SKM-1 treated with dmso at 0.1 percent for 144 hours (cell line): ENCODE data around the gene EMP2.
"Not testable (repeated sequence)": the region's sequence is repeated elsewhere in the genome, so short reads cannot be mapped to it uniquely, and the experiment has no call there.

Experiments used
- DNase-seq: peaks from one replicate; lab custom pipeline; 2025; ENCODE audit not compliant: unreplicated experiment; lab: John Stamatoyannopoulos, UW

Gene EMP2

DNA sequence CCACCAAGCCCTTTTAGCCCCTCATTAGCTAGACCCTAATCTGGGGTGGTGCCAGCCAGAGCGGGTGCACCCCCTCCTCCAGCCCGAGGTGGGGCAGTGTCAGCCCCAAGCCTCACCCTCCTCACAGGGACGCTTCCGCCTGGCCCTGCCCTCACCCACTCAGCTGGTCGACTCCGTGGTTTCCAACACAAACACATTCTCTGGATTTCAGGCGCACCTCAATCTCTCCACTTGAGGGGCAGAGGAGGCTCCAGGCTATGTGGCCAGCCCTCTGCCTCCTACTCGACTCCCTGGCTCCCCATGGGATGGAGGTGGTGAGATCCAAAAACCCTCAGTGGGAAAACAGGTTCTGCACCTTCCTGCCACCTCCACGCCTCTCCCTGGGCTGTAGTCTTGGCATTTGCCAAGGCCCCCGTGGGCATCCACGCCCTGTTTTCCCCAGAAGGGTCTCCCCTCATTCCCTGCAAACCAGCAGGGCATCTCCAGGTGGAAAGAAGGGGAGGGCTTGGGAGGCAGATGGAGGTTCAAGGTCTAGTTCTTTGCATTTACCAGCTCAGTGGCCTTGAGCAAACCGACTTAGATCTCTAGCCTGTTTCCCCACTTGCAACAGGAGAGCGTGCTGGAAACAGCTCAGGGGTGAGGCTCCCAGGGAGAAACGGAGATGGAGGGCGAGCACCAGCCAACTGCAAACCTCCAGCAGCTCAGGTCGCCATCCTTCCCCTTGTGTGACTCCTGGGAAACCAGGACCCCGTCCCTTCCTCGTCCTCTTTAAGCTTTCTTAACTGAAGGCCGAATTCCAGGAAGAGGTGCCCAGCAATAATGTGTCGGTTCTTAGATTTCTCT lies 1.7 kb downstream of the EMP2 start:
- DNase-seq, result no peak

DNA sequence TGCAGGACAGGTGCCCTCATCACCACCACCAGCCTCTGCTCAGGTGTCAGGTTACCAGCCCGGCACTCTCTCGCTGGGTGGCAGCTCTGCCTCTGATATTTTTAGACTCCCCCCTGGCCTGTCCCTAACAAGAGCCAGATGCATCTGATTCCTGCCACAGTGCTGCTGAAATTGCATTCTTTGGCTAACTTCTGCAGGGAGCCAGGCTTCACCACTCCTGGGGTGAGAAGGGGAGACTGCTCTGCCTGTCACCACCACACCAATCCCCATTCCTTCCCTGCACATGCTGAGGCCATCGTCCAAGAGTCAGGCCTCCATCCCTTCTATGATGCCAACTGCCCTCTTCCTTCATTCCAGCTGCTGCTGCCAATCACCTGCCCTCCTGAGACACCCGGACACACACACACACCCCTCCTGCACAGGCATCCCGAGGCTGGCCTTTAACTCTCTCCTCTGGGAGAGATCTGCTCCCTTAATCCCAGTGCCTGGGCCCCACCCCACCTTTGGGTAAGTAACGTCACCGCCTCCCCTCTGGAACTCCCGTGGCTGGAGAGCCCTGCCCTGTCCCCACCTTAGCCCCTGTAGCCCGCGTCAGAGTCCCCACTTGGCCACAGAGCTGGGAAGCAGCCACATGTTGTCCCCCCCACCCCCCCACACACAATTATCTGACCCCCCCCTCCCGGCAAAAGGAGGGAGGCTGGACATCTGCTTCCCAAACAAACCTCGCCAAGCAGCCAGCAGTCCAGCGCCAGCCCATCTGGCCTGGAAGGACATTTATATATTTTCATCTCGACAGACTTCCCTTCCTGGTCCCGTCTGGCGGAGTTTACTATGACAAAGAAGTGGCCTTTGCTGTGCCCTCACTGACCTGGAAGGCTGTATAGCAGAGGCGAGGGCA lies 2.8 kb downstream of the EMP2 start:
- DNase-seq, result no peak

DNA sequence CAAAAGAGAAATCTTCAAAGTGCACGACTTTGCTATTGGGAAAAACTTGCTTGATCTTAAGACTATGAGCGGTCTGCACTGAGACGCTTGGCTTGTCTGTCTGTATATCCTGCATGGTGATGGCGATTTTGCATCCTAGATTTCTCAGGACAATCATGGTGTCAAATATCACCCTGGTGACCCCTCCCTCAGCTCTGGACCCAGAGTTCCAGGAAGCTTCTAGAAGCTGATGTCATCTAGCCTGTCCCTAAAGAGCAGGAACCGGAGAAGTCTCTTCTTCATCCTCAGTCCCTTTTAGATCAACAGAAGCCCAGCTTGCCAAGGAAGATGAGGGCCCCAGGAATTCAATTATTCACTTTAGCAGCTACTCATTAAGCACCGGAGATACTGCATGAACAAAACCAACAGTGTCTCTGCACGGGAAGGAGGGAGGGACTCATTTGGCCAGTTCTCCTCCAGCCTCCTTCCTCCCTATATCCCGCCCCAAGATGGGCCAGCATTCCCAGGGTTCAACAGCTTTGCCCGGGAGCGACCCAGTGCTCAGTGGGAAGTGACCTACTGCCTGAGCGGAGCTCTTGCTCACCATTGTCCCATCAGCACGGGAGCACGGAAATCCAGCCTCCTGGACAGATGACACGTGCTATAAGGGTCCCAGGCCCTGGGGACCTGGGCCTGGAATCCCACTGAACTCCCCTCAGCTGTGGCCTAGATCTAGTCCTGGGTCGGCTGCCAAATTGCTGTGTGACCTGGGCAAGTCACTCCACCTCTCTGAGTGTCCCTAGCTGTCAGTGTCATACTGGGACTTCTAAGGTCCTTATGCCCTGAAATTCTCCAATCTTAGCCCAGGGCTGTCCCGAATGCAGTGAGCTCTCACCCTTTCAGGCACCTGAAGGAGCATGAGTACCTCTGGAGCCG lies 3.8 kb downstream of the EMP2 start:
- no peak for DNase-seq

DNA sequence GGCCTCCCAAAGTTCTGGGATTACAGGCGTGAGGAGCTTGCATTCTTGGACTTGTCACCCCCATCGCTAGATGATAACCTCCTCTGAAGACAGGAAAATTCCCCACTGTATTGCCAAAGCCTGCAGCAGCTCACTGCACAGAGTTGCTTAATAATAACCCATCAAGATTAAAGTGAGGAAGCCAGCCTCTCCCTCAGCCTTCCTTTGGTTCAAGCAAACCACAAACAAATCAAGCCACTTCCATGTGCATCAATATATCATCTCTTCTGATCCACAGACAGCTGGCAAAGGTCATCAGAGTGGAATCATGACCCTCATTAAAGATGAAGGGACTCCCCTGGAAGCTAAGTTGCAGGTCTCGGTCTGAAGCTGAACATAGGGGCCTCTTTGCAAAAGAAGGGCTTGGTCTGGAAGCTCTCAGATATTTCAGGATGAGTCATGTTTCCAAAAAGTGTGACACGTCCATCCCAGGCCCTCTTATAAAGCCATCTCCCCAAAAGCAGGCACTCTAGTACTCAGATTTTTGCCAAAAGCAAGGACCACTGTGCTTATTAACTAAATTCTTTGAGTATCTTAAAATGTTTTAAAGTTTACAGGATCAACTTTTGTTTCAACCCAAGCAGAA lies 4.8 kb downstream of the EMP2 start:
- DNase-seq, result peak; percentile 30

DNA sequence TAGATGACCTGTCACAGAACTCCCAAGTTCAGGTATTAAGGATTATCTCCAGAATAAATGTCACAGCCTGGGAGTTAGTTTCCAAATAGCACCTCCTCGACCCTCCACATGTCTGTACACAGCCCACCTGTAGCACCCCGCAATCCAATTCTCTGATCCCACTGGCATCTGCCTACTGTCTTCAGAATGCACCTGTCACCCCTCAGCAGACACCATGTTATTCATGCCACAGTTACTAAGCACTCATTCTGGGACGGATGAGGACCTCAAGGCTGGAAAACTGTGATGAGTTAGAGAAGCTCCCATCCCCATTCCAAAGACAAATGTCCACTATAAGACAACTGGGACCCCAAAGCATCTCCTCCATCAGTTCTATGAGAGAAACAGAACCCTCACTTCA lies 7.8 kb downstream of the EMP2 start:
- no peak for DNase-seq

DNA sequence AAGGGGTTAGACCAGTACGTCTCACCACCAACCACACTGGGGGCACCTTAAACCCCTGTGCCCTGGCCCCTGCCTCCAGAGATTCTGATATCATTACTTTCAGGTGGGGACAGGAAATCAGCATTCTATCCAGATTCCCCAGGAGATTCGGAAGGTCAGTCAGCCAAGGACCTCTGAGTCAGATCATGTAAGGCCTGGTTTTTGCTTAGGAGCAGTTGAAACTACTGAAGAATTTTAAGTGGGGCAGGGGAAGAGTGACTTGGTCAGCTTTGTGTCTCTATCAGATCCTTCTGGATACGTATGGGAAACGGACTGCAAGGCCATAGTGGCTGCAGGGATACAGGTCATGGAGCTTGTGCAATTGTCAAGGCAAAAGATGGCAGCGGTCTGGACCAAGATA lies 9.0 kb downstream of the EMP2 start:
- no peak for DNase-seq

DNA sequence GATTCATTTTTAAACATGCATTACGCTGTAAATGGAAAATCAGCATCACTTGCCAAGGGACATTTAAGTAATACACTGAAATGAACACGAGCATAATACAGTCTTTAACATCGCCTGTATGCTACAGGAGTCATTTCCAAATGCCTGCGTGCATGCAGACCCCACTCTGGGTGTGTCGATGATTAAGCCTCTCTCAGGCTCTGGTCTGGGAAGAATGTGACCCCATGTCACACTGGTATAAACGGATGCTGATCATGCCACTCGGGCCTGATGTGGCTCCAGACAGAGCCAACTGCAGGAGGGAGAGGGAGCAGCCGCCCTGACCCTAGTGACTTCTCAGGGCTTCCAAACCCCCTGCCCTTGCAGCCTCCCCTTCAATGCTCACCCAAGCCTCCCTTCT lies 10.8 kb downstream of the EMP2 start:
- no peak for DNase-seq

DNA sequence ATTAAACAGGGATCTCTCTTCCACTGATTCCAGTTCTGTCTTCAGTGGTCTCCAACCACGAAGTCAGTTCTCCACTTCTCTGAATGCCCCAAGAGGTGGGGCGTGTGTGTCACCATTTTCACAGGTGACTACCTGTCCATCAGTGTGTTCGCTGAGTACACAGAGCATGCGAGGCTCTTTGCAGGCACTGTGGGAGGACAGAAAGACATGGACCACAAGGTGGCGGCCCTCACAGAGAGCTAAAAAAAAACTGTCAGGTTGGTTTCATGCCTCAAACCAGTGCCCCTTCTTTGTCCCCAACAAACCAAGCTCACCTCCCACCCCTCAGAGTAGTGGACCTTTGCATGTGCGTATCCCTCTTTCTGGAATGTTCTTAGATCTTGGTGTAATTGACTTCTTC lies 13.8 kb downstream of the EMP2 start:
- DNase-seq, result no peak

DNA sequence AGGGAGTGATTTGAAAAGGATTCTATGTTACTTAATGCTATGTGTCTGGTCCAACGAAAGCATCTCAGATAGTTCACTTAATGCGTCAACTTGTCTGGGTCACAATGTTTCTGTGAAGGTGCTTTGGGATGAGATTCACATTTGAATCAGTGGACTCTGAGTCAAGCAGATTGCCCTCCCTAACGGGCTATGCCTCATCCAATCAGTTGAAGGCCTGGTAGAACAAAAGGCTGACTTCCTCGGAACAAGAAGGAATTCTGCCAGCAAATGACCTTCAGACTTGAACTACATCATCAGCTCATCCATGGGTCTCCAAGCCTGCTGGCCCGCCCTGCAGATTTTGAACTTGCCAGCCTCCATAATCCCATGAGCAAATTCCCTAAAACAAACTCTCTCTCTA lies 15.2 kb downstream of the EMP2 start:
- no peak for DNase-seq

DNA sequence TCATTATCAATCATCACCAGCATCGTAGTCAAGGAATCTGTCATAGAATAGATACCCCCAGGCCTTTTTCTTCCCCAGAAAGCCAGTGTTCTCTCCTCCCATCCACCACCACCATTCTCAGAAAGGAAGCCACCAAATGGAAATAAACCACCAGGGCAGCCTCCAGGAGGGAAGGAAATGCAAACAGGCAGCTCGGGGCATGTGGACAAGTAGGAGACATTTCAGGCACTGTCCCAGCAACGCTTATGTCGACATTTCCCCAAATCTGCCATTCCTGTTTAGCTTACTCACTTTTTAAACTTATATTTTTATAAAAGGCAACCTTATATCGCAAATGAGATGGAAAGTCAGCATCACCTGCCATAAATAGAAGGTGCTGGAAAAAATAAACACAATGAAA lies 15.8 kb downstream of the EMP2 start:
- no peak for DNase-seq

DNA sequence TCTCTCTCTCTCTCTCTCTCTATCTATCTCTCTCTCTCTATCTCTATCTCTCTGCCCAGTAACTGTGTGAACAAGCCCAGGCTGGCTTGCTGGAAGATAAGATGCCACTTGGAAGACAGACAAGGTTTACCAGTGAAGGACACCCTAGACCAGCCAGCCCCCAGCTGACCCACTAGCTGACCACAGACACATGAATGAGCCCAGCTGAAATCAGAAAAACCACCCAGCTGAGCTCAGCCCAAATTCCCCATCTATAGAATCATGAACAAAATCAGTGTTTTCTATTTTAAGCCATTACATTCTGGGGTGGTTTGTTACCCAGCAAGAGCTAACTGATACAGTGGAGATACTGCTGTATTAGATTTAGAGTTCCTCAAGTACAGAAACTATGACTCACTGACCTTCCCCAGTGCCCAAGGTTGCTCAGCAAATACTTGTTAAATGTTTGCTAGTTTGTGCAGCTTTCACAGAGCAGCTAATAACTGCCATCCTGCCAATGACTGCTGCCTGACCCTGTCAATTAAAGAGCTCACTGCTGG lies 18.0 kb downstream of the EMP2 start:
- DNase-seq, result no peak

DNA sequence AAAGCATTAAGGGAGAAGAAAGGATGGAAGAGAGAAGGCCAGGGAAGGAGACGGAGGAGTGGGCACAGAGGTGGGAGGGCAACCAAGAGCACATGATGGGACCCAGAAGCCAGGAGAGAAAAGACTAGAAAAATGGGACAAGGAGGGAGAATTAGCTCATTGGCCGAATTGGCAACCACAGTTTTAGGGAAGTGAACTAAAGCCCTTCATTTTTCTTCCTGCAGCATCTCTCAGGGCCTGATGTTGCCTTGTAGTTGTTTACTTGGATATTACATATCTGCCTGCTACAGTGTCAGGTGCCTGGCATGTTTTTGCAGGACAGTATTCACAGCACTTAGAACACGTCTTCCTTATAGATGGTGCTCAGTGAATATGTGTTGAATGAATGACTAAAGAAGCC lies 19.0 kb downstream of the EMP2 start:
- DNase-seq, result peak; percentile 14

DNA sequence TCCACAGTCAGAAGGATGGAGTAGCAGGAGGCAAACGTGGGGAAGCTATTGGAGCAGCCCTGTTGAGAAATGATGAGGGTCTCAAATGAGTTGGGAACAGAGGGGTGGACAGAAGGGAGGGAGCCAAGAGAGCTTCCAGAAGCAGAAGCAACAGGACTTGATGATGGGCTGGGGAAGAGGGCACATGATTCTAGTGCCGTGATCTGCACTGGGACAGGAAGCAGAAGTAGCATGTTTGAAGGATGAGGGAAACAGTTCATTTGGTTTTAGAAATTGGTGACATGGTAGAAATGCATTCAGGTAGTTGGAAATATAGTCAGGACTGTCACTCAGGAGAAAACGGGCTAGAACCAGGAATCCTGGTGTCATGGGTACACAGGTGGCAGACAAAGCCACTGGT lies 19.4 kb downstream of the EMP2 start:
- no peak for DNase-seq

DNA sequence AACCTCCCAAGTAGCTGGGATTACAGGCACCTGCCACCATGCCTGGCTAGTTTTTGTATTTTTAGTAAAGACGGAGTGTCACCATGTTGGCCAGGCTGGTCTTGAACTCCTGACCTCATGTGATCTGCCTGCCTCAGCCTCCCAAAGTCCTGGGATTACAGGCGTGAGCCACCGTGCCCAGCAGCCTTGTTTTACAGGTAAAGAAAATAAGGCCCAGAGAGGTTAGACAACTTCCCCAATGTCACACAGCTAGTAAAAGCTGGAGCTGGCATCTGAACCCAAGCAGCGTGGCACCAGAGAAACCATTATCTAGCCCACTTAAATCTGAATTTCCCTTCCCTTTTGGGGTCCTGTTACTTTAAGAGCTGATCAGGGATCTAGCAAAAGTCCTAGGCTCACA lies 20.6 kb downstream of the EMP2 start:
- not testable (repeated sequence) for DNase-seq

DNA sequence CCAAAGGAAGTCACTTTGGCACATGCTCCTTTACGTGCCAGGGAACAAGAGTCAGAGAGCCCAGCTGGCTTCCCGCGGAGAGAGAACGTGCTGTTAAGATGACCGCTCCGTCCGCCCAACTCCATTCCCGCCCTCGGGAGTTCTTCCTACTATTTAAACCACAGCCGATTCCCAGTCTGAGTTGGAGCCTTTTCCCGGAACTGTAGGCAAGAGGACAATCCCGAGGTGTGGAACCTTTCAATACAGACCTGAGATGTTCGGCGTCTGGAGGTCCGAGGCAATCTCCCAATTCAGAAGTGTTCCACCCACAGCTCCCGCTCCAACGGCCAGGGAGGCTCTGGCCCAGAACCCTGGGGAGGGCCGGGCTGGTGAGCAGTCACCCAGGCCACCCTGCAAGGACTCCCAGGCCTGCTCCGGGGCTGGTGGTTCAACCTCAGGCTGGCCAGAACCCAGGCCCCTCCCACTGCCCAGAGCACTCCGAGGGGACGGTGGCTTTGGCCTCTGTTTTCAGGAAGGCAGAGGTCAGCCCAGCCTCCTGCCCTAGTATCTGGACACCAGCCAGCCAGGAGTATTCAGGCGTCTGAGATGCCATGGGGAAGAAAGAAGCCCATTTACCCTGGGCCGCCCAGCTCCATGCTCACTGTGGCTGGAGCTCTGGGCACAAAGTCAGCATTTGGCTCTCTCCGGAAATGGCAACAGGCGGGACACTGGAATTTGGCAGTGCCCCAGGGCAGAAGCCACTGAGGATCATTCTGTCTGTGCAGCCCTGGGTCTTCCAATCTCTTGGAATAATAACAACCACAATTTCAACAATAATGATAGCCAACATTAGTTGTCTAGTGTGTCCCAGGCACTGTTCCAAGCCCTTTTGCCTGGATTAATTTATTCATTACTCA lies 21.4 kb downstream of the EMP2 start:
- no peak for DNase-seq

DNA sequence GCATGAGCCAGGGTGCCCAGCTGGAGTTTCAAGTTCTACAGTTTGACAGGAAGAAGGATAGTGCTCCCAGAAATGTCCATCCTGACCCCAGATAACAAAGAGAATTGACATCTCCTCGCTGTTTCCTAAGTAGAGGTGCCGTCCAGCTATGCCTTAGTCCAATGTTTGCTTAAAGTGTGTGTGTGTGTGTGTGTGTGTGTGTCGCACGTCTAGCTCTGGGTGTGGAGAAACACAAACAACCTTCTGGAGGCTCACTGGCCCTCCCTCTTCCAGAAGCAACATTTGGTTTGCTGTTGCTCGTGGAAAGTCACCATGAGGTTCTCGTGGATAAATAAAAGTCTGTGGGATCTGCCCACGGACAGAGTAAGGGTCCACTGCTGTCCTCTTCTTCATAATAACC lies 22.1 kb downstream of the EMP2 start:
- no peak for DNase-seq

DNA sequence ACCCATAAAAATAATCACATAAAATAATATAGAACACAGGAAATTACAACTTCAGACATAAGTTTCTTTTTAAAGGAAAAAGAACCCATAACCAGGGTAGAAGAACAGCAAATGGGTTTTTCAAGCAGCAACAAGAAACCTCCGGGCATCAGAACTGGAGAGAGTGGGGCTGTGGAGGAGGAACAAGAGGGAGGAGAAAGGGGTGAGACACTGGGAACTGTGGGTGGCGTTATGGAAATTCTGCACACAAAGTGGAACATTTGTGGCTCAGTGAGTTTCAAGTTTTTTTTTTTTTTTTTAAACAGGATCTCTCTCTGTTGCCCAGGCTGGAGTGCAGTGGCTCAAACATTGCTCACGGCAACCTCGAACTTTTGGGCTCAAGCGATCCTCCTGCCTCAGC lies 22.6 kb downstream of the EMP2 start:
- no peak for DNase-seq

DNA sequence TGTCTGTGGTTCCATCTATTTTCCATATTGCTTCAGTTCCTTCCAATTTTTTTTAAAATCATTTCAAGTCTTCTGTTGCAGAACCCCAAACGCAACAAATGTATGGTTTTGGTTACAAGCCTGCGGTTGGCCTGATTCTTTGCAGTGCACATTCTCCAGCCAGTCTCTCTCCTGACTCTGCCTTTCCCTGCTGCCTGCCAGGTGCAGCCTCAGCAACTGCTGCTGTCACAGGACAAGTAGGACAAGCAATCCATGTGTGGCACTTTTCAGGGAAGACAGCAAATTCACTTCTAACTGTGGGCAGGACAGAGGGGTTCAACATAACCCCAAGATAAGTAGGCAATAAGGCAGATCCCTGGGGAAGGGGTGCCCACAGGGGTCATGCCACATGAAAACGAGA lies 24.2 kb downstream of the EMP2 start:
- DNase-seq, result no peak

DNA sequence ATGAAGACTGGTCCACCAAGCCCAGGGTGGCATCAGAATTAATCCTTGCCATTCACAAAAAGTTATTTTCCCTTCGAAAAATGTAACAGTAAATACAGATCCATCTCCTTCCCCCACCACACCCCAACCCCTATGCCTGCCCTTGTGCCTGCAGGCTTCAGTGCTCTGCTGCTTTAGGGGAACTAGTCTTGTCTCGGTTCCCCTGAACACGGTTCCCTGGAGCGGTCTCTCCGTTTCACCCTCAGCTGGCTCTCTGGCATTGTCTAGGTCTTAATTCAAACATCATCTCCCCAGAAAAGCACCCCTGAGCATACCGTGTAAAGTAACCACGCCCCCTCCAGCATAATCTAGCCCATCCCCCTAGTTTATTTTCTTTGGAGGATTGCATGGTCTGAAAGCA lies 25.8 kb downstream of the EMP2 start:
- no peak for DNase-seq
